PC-3 (cell line): ENCODE data around the gene ARMC8. TPM values are rescaled to one million over a fixed set of nuclear protein-coding genes. Genes with fewer than 3 reads are reported as not detected.

Experiments used
- ATAC-seq: fragments of 200-7000 bp; cut with Tn5 transposase; 2 replicates; pipeline ENCODE4 v1.9.1; 2020; ENCODE audit warnings: mild to moderate bottlenecking, moderate library complexity
- BruUV-seq: library from RNA; stranded (reverse); fragments of 400-500 nt; replicated peaks from 2 replicates; lab custom pipeline; 2021; lab: Mats Ljungman, UMichigan
- CTCF ChIA-PET: fragments of 300-600 bp; sonication (Branson Sonifier 250); formaldehyde crosslinking; loops from one replicate; lab custom pipeline; 2022; ENCODE audit warnings: antibody characterized with exemption; lab: Charles Lee
- POLR2A ChIA-PET: fragments of 300-600 bp; sonication (Branson Sonifier 250); formaldehyde crosslinking; loops from one replicate; lab custom pipeline; 2022; ENCODE audit warnings: antibody characterized with exemption; ENCODE audit not compliant: unreplicated experiment; lab: Charles Lee
- DNase-seq: peaks from one replicate; pipeline ENCODE4 v3.0.0-alpha.2; 2015
- H2AFZ ChIP-seq: fragments of 300-600 bp; sonication (generic); 2 replicates; pipeline ENCODE4 v1.6.0; 2016; ENCODE audit warnings: antibody characterized with exemption, low read length
- H3F3A ChIP-seq: fragments of 300-600 bp; sonication (generic); one replicate; pipeline ENCODE4 v1.6.0; 2017; ENCODE audit warnings: antibody characterized with exemption, low read length, control low read depth, mild to moderate bottlenecking; ENCODE audit not compliant: unreplicated experiment
- H3K27ac ChIP-seq: fragments of 300-600 bp; sonication (generic); 2 replicates; pipeline ENCODE4 v1.5.1; 2016; ENCODE audit warnings: mild to moderate bottlenecking, low read length
- H3K27me3 ChIP-seq: fragments of 300-600 bp; sonication (generic); 2 replicates; pipeline ENCODE4 v1.6.1; 2016; ENCODE audit warnings: low read length, mixed read lengths
- H3K36me3 ChIP-seq: fragments of 300-600 bp; sonication (generic); 2 replicates; pipeline ENCODE4 v1.6.1; 2016; ENCODE audit warnings: low read depth, mixed run types, low read length, mixed read lengths
- H3K4me1 ChIP-seq: fragments of 300-600 bp; sonication (generic); 2 replicates; pipeline ENCODE4 v1.5.1; 2016; ENCODE audit warnings: low read length; ENCODE audit not compliant: insufficient read depth
- H3K4me2 ChIP-seq: fragments of 300-600 bp; sonication (generic); 2 replicates; pipeline ENCODE4 v1.6.0; 2016; ENCODE audit warnings: low read length
- H3K4me3 ChIP-seq: fragments of 300-600 bp; sonication (generic); 2 replicates; pipeline ENCODE4 v1.5.1; 2016; ENCODE audit warnings: mild to moderate bottlenecking, low read length, mixed read lengths
- H3K79me2 ChIP-seq: fragments of 300-600 bp; sonication (generic); 2 replicates; pipeline ENCODE4 v1.6.1; 2017; ENCODE audit warnings: low read length, mixed read lengths
- H3K9ac ChIP-seq: fragments of 300-600 bp; sonication (generic); 2 replicates; pipeline ENCODE4 v1.6.0; 2016; ENCODE audit warnings: mild to moderate bottlenecking, low read length
- H3K9me2 ChIP-seq: fragments of 300-600 bp; sonication (generic); replicated peaks from 2 replicates; pipeline ENCODE4 v1.6.1; 2016; ENCODE audit warnings: mixed run types, low read length, mixed read lengths
- H3K9me3 ChIP-seq: fragments of 300-600 bp; sonication (generic); 2 replicates; pipeline ENCODE4 v1.6.1; 2016; ENCODE audit warnings: low read length, mixed read lengths
- H4K20me1 ChIP-seq: fragments of 300-600 bp; sonication (generic); 2 replicates; pipeline ENCODE4 v1.6.1; 2016; ENCODE audit warnings: low read length, mixed read lengths
- EZH2 ChIP-seq: fragments of 300-600 bp; sonication (generic); IDR thresholded peaks from one replicate; pipeline ENCODE4 v1.6.1; 2017; ENCODE audit warnings: antibody characterized with exemption, mild to moderate bottlenecking, low read length; ENCODE audit not compliant: unreplicated experiment
- EZH2phosphoT487 ChIP-seq: fragments of 300-600 bp; sonication (generic); IDR thresholded peaks from 2 replicates; pipeline ENCODE4 v1.6.1; 2018; ENCODE audit warnings: mild to moderate bottlenecking, antibody characterized with exemption, low read length, borderline replicate concordance
- intact Hi-C: fragments of 100-400 bp; cut with micrococcal nuclease; formaldehyde crosslinking; loops from 2 replicates; pipeline ENCODE4 v1.9.0; 2023
- total RNA-seq: library from RNA; depleted of rRNA; stranded (reverse); fragments of >200 nt; gene quantifications from 2 replicates; pipeline ENCODE4 v1.2.3, GENCODE V29; 2014
- TF ChIP-seq, protein P1 (sequence below): fragments of 300-600 bp; sonication (generic); conservative IDR thresholded peaks from 2 replicates; pipeline ENCODE4 v1.5.1; 2017; ENCODE audit warnings: antibody characterized with exemption, low read depth, mild to moderate bottlenecking, low read length

Gene ARMC8
- total RNA-seq, 1 experiment from 2014 or later = 21.1 TPM

DNA sequence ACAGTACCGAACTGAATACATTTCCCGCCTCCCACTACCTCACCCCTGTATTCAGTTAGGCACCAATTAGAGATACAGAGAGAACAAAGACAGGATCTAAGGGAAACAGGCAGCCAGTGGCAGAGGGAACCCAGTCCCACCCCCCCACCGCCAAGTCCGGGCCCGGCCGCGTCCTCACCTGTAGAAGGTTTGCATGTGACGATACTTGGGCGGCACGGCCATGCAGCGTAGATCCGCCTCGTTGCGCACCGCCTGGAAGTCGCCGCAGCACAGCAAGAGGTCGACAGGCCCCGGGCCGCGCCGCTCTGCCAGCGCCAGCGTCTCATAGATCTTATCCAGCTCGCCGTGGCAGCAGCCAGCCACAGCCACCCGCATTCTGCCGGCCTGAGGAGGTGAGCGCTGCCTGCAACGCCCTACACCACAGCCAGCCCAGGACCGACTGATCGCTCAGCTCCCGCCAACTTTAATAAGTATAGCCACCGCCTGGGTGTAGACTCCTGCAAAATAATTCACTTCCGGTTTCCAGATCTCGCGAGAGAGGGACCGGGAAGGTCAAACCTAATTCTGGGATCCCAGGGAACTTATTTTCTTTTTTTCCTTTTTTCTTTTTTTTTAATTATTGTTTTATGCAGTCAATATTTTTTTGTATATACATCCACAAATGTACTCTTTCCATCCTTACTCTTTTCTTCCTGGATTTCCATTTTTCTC, 12.5 kb upstream of the ARMC8 start, which contains the start of gene DBR1:
TSS of gene DBR1 (minus strand) at position 501 of the 711 bp plus-strand sequence. CDS start at position 375, 126 bp downstream.
- Histone ChIP-seq H4K20me1 (no peaks in the 10 kb centered on the region), H3K9me2 (no peaks in the 10 kb centered on the region), H3K4me2 (peak within 1 kb of the TSS; percentile 79), H3K9me3 (no peaks in the 10 kb centered on the region), H3K36me3 (no peaks in the 10 kb centered on the region), H3K27me3 (no peaks in the 10 kb centered on the region), H2AFZ (peak within 1 kb of the TSS; percentile 95), H3K27ac (peak within 1 kb of the TSS; percentile 61), H3F3A (no peaks in the 10 kb centered on the region), H3K9ac (peak within 1 kb of the TSS; percentile 91), H3K4me3 (peak within 1 kb of the TSS; percentile 73), H3K79me2 (peaks cover 32% of the 10 kb centered on the region), H3K4me1 (0 out of 2 replicates have a peak, but pooled peaks cover 5% of the 10 kb centered on the region)
- TF ChIP-seq, protein P1, sequence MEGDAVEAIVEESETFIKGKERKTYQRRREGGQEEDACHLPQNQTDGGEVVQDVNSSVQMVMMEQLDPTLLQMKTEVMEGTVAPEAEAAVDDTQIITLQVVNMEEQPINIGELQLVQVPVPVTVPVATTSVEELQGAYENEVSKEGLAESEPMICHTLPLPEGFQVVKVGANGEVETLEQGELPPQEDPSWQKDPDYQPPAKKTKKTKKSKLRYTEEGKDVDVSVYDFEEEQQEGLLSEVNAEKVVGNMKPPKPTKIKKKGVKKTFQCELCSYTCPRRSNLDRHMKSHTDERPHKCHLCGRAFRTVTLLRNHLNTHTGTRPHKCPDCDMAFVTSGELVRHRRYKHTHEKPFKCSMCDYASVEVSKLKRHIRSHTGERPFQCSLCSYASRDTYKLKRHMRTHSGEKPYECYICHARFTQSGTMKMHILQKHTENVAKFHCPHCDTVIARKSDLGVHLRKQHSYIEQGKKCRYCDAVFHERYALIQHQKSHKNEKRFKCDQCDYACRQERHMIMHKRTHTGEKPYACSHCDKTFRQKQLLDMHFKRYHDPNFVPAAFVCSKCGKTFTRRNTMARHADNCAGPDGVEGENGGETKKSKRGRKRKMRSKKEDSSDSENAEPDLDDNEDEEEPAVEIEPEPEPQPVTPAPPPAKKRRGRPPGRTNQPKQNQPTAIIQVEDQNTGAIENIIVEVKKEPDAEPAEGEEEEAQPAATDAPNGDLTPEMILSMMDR = no peak
- TF ChIP-seq EZH2phosphoT487 (no peak), EZH2 (no peak)
- peak; percentile 93 for ATAC-seq
- intact Hi-C loops = loop anchor here (5.0 kb wide), 1 partner anchor 173 kb away; the partner anchor contains the start of gene MRAS
- DNase-seq = peak; percentile 83
- CTCF ChIA-PET = interaction anchor here (0.8 kb wide), 1 partner anchor 173 kb away, joined by 4 read pairs; no protein-coding TSS in a partner anchor
- POLR2A ChIA-PET = interaction anchor here (0.6 to 1.1 kb wide), 4 partner anchors 24 to 149 kb away, joined by 3 to 16 read pairs (median 8); no protein-coding TSS in a partner anchor
- BruUV-seq = TSS peak; percentile 85

DNA sequence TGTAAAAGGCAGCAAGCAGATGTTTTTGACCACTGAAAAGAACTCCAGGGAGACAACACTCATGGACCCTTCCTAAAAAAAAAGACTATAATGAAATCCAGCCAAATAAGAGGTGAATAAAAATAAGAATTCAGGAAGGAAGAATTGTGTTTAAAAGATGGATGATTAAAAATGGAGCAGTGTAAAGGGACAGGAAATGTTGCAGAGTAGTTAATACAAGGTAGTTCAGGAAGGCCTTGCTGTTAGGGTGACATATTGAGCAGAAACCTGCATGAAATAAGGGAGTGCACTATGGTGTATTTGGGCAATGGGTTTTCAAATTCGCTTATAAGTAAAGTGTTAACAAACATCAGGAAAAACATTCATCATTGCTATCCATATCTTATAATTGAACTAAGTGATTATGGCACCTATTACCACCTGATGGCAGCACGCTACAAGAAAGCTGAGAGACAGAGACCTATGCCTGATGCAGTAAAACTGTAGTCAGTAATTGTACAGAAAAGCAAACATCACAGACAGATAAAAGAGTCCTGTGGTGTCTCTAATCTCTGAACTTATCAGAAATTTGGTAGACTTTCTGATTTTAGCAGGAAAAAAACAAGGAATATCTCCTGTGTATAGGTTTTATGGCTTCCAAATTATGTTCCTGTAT, 6.6 kb upstream of the ARMC8 start:
- Histone ChIP-seq H3K4me1 (peaks cover 9% of the 10 kb centered on the region; the same call in 1 of the 2 replicates), H3F3A (no peaks in the 10 kb centered on the region), H3K27me3 (no peaks in the 10 kb centered on the region), H3K9me3 (no peaks in the 10 kb centered on the region), H3K9ac (no peak overlapping the region), H3K9me2 (no peaks in the 10 kb centered on the region), H3K36me3 (no peaks in the 10 kb centered on the region), H3K27ac (no peak overlapping the region), H4K20me1 (no peaks in the 10 kb centered on the region), H3K79me2 (no peaks in the 10 kb centered on the region), H2AFZ (no peak overlapping the region), H3K4me3 (no peak overlapping the region), H3K4me2 (no peak overlapping the region)
- no peak for TF ChIP-seq EZH2
- TF ChIP-seq, protein P1 = peak; percentile 76
- no peak for TF ChIP-seq EZH2phosphoT487
- intact Hi-C loops = loop anchor here (1.0 to 5.0 kb wide), 5 partner anchors 90 to 237 kb away; no protein-coding TSS in a partner anchor
- ATAC-seq = peak; percentile 93
- CTCF ChIA-PET = interaction anchor here (1.1 kb wide), 1 partner anchor 104 kb away, joined by 4 read pairs; no protein-coding TSS in a partner anchor
- POLR2A ChIA-PET = no interaction called here
- DNase-seq = peak; percentile 59
- BruUV-seq = no TSS peak
